Activated CD8-positive, alpha-beta memory T cell treated with anti-CD3 and anti-CD28 coated beads for 36 hours (primary cell): ENCODE data around the gene CTCF. TPM values are rescaled to one million over a fixed set of nuclear protein-coding genes. Genes with fewer than 3 reads are reported as not detected.

Source experiments
- CTCF ChIA-PET: fragments of 350-600 bp; sonication (Branson Sonifier 250); formaldehyde crosslinking; loops from one replicate; lab custom pipeline; 2021; ENCODE audit warnings: antibody characterized with exemption; lab: Charles Lee
- POLR2A ChIA-PET: fragments of 350-600 bp; sonication (Branson Sonifier 250); formaldehyde crosslinking; loops from one replicate; lab custom pipeline; 2021; ENCODE audit warnings: antibody characterized with exemption; lab: Charles Lee
- total RNA-seq, 2 experiments: library from RNA; stranded (reverse); gene quantifications; one replicate each; pipeline ENCODE4 v1.2.3, GENCODE V29; 2021

The CTCF gene
- total RNA-seq, 2 experiments from 2014 or later, result 54.2 to 55.1 TPM

DNA sequence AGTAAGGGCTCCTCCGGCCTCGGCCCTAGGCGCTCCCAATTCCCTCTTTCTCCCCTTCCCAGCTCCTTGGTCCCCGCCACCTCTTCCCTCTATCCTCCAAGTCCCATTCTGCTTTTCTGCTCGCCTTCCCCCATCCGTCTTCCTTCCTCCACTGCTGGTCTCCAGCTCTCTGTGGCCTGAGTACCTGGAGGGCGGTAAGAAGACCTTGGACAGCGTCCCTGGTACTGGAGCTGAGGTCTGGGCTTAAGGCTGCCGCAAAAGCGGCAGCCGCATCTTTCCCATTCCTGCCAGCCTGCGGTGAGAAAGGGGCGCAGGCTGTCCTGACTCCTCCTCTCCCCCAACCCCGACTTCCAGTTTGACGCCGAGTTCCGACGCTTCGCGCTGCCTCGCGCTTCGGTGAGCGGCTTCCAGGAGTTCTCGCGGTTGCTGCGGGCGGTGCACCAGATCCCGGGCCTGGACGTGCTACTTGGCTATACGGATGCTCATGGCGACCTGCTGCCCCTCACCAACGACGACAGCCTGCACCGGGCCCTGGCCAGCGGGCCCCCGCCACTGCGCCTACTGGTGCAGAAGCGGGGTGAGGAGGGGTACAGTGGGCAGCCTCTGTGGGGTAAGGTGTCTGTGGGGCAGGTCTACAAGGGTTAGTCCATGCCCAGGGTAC, 98.9 kb downstream of the CTCF start:
- POLR2A ChIA-PET, result interaction anchor here (0.8 to 1.1 kb wide), 3 partner anchors 101 to 172 kb away, joined by 3 to 4 read pairs (median 3); no protein-coding TSS in a partner anchor
- CTCF ChIA-PET, result interaction anchor here (0.9 to 2.6 kb wide), 4 partner anchors 16 to 141 kb away, joined by 3 to 9 read pairs (median 6); partner anchors contain the start of genes CARMIL2 and CTCF

DNA sequence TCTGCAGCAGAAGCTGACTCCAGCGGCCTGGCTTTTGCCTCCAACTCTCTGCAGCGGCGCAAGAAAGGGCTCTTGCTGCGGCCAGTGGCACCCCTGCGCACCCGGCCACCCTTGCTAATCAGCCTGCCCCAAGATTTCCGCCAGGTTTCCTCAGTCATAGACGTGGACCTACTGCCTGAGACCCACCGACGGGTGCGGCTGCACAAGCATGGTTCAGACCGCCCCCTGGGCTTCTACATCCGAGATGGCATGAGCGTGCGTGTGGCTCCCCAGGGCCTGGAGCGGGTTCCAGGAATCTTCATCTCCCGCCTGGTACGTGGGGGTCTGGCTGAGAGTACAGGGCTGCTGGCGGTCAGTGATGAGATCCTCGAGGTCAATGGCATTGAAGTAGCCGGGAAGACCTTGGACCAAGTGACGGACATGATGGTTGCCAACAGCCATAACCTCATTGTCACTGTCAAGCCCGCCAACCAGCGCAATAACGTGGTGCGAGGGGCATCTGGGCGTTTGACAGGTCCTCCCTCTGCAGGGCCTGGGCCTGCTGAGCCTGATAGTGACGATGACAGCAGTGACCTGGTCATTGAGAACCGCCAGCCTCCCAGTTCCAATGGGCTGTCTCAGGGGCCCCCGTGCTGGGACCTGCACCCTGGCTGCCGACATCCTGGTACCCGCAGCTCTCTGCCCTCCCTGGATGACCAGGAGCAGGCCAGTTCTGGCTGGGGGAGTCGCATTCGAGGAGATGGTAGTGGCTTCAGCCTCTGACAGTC, 99.7 kb downstream of the CTCF start:
- POLR2A ChIA-PET, result no interaction called here
- CTCF ChIA-PET, result interaction anchor here (0.8 to 1.0 kb wide), 2 partner anchors 11 to 17 kb away, joined by 3 to 4 read pairs; partner anchors contain the start of gene CARMIL2

DNA sequence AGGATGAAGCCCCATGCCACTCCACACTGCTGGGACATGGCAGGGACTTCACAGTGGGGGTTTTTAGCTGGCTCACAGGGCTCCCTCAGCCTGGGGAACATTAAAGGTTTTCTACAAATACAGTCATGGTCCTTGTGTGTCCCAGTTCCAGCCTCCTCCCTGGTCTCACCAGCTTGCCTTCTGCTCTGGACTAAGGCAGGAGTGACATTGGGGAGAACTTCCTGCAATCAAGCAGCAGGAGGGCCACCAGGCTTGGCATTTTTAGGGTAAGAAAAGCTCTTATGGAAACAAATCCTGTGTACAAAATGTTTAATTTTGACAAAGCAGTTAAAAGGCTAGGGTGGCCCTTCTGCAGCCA, 100.3 kb downstream of the CTCF start:
- POLR2A ChIA-PET, result interaction anchor here (0.5 kb wide), 1 partner anchor 326 kb away, joined by 3 read pairs; no protein-coding TSS in a partner anchor
- CTCF ChIA-PET, result interaction anchor here (0.8 to 1.6 kb wide), 2 partner anchors 10 to 100 kb away, joined by 3 read pairs; partner anchors contain the start of gene CTCF

DNA sequence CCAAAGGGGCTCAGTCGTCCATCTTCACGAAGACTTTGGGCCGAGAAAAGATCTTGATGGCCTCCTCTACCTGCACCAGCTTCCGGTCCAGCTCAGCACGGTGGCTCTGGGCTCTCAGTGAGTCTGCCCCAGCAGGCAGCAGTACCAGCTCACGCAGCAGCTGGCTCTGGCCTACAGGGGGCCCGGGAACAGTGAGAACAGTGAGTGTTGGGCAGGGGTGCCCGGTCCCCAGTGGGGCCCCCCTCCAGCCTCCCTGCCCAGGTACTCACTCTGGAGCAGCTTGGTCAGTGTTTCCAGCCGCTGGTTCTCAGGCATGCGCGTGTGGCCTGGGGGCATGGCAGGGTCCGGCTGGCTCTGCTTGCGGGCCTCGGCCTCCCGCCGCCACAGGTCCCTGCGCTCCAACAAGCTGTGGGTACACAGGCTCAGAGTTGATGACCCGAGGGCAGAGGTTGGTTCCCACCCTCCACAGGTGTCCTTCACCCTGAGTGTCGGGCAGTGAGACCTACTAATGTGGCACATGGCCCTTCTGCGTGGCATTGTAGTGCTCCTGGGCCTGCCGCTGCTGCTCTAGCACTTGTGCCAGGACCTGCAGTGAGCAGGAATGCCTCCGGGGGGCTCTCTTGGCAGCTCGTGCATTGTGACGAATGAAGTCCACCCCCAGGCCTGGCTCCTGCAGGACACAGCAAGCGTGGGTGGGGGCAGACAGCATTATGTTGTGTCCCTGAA, 101.0 kb downstream of the CTCF start:
- ChIA-PET POLR2A (interaction anchor here (0.5 kb wide), 1 partner anchor 325 kb away, joined by 3 read pairs; no protein-coding TSS in a partner anchor), CTCF (interaction anchor here (0.6 to 5.0 kb wide), 5 partner anchors 9 to 142 kb away, joined by 3 to 42 read pairs (median 3); partner anchors contain the start of gene CTCF)

GRCh38 chr16:67663877-67664222, 101.5 kb downstream of the CTCF start:
- POLR2A ChIA-PET, result no interaction called here
- CTCF ChIA-PET, result interaction anchor here (0.6 to 5.0 kb wide), 4 partner anchors 30 to 142 kb away, joined by 3 to 42 read pairs (median 3); partner anchors contain the start of gene CTCF

DNA sequence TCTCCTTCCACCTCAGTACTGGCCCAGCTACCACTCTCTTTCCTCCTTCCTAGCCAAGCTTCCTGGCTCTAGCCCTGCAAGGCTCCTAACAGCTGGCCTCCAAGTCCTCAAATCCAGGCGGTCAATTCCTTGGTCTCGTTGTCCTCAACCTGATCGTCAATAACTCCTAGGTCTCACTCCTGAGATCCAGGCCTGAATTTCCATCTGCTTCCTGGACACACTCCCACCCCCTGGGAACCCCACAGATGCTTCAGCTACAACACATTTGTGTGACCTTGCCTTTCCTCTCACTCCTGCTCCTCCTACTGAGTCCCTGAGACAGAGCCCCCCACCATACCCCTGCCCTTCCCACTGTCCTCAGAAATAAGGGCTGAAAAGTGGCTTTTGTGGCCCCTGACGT, 101.9 kb downstream of the CTCF start:
- CTCF ChIA-PET, result interaction anchor here (0.6 to 5.0 kb wide), 5 partner anchors 19 to 152 kb away, joined by 3 to 42 read pairs (median 3); partner anchors contain the start of genes CARMIL2 and CTCF
- POLR2A ChIA-PET, result no interaction called here

GRCh38 chr16:67664871-67665270, 102.5 kb downstream of the CTCF start:
- CTCF ChIA-PET, result interaction anchor here (1.2 to 5.0 kb wide), 3 partner anchors 20 to 151 kb away, joined by 3 to 42 read pairs (median 7); partner anchors contain the start of gene CARMIL2
- POLR2A ChIA-PET, result no interaction called here

GRCh38 chr16:67665598-67665997, 103.3 kb downstream of the CTCF start:
- POLR2A ChIA-PET, result interaction anchor here (0.6 kb wide), 1 partner anchor 26 kb away, joined by 3 read pairs; no protein-coding TSS in a partner anchor

DNA sequence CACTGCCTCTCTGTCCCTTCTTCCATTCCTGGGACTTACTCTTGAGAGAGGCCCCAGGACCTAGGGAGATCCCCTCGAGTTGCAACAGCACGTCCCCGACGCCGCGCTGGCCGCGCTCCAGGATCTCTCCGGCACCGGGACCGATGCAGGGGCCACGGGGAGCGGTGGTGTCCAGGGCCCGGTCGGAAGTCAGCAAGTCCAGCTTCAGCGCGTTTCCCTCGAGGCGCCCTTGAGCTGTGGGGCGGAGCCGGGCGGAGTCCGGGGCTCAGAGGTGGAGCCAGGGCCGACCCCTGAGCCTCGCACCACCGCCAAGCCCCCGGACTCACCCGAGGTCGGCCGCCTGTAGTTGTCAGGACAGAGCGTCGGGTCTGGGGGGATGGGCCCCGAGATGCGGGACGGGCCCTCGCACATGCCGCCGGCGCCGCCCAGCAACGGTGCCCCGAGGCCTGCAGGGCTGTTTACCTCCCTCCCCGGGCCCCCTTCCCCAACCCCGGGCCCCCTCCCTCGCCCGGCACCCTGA, 103.8 kb downstream of the CTCF start:
- POLR2A ChIA-PET, result interaction anchor here (0.6 to 1.0 kb wide), 2 partner anchors 26 to 129 kb away, joined by 3 read pairs; no protein-coding TSS in a partner anchor

More at GRCh38 chr16:67665598-67665997, 103.3 kb downstream of the CTCF start:
- CTCF ChIA-PET, result interaction anchor here (0.5 to 5.0 kb wide), 7 partner anchors 21 to 268 kb away, joined by 3 to 42 read pairs (median 4); partner anchors contain the start of genes ATP6V0D1 and CARMIL2

GRCh38 chr16:67666559-67667452, 104.5 kb downstream of the CTCF start, which contains the start of the genes C16orf86 and ENKD1:
C16orf86 (plus strand) TSS chr16:67666814; CDS start chr16:67666971, 157 bp downstream.
ENKD1 (minus strand) TSS chr16:67666750; CDS start chr16:67666442, 308 bp downstream.
- ChIA-PET CTCF (interaction anchor here (0.6 to 5.0 kb wide), 16 partner anchors 7 to 399 kb away, joined by 3 to 42 read pairs (median 4); partner anchors contain the start of genes ACD, ATP6V0D1 and GFOD2), POLR2A (interaction anchor here (0.7 to 1.2 kb wide), 4 partner anchors 9 to 140 kb away, joined by 3 to 4 read pairs (median 3); partner anchors contain the start of genes CARMIL2, RANBP10 and TSNAXIP1)

More for the DNA sequence above, 103.8 kb downstream of the CTCF start:
- CTCF ChIA-PET, result interaction anchor here (0.5 to 5.0 kb wide), 9 partner anchors 21 to 267 kb away, joined by 3 to 42 read pairs (median 4); partner anchors contain the start of genes ATP6V0D1, CARMIL2 and GFOD2

DNA sequence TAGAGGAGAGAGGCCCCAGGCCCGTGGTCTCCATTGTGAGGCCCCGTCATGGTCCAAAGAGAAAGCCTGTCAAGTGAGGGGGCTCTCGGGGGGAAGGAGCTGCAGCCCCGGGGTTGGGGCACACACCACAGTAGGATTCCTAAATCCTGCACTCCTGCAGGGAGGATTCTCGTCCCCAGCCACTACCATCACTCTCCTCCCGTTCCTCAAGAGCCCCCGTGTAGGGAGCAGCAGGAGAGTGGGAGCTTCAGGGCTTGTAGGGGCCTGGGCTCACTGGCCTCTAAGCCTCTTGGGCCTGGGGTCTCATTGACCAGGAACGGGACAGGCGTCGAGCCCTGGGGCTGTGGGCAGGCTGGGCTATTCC, 105.1 kb downstream of the CTCF start:
- POLR2A ChIA-PET, result interaction anchor here (1.1 to 1.2 kb wide), 2 partner anchors 10 to 139 kb away, joined by 3 to 4 read pairs; partner anchors contain the start of genes RANBP10 and TSNAXIP1
- CTCF ChIA-PET, result interaction anchor here (0.5 to 5.0 kb wide), 16 partner anchors 8 to 204 kb away, joined by 3 to 42 read pairs (median 4); partner anchors contain the start of genes ACD, ATP6V0D1 and GFOD2

GRCh38 chr16:67667817-67668494, 105.6 kb downstream of the CTCF start:
- CTCF ChIA-PET, result interaction anchor here (0.5 to 5.0 kb wide), 18 partner anchors 8 to 216 kb away, joined by 3 to 42 read pairs (median 3); partner anchors contain the start of genes ACD, ATP6V0D1 and GFOD2
- POLR2A ChIA-PET, result interaction anchor here (1.1 to 1.2 kb wide), 2 partner anchors 10 to 138 kb away, joined by 3 to 4 read pairs; partner anchors contain the start of genes RANBP10 and TSNAXIP1

GRCh38 chr16:67668495-67669157, 106.3 kb downstream of the CTCF start:
- ChIA-PET CTCF (interaction anchor here (0.6 to 5.0 kb wide), 13 partner anchors 9 to 215 kb away, joined by 3 to 42 read pairs (median 5); partner anchors contain the start of genes ACD, ATP6V0D1 and GFOD2), POLR2A (no interaction called here)

DNA sequence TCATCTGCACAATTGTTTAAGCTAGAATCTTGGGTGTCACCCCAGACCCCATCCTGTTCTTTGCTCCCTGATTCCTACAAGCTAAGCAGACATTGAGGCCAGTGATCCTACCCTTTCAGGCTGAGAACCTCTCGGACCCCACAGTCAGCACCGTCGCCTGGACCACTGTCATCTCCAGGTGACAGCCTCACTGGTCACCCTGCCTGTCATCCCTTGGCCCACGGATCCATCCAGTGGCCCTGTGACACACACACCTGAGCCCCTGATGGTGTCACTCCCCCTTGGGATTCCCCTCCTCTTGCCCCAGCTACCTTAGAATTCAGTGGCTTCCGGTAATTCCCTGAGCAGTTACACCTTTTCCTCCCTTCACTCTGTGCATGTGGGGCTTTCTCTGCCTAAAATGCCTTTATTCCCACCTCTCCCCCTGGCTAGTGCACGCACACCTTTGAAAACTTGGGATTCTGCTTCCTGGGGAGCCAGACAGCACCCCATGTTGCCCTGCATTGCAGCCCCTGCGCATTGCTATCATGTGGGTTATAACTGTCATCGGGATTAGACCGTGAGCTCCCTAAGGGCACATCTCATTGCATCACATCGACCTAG, 107.3 kb downstream of the CTCF start:
- ChIA-PET CTCF (interaction anchor here (1.0 to 4.1 kb wide), 5 partner anchors 10 to 156 kb away, joined by 3 to 19 read pairs (median 5); partner anchors contain the start of gene ACD), POLR2A (no interaction called here)

GRCh38 chr16:67672306-67672705, 110.0 kb downstream of the CTCF start:
- CTCF ChIA-PET, result interaction anchor here (0.5 to 4.1 kb wide), 5 partner anchors 9 to 169 kb away, joined by 3 to 19 read pairs (median 3); no protein-coding TSS in a partner anchor
- POLR2A ChIA-PET, result no interaction called here
